ENCODE measurements around the gene FHIT. TPM values are rescaled to one million over a fixed set of nuclear protein-coding genes. Genes with fewer than 3 reads are reported as not detected.

The FHIT gene
- total RNA-seq, 4 donors from 2014 or later, result 7.5 to 20.1 (median 13.5) TPM

- Histone ChIP-seq H3K27ac (peak overlapping the region in 1 of 4 donors; percentile 5), H3K27me3 (no peaks in the 10 kb centered on the region), H3K9me3 (no peaks in the 10 kb centered on the region), H3K4me3 (no peak overlapping the region), H3K36me3 (no peaks in the 10 kb centered on the region), H3K4me1 (peaks cover 6 to 15% (median 8%) of the 10 kb centered on the region in 4 donors)
- no peak for DNase-seq
- TF ChIP-seq EP300 (IDR thresholded peaks at IDR 0.05; ENCODE audit: low read depth) (no peak), POLR2A (IDR thresholded peaks at IDR 0.05) (no peak)
- WGBS, 2 donors (ENCODE audit: low coverage in 1 of 2), result 70 to 86% methylated on average over 3 to 4 of the region's 4 CpGs
- intact Hi-C loops (cut with DNase I; ENCODE audit: low total_unique reads), result no loop called here
- in situ Hi-C loops (cut with MboI; ENCODE audit: low pct_ligation_motif_present in 1 of 4, low pct_unique_long_range_greater_than_20kb in 1 of 4, low sequenced_read_pairs in 3 of 4), result no loop called here
Measured at GRCh38 chr3:59817511-59817910, 1433.7 kb downstream of the FHIT start.

GRCh38 chr3:59816312-59816711 lies 1434.9 kb downstream of the FHIT start:
- in situ Hi-C loops (cut with MboI; ENCODE audit: low pct_ligation_motif_present in 1 of 4, low pct_unique_long_range_greater_than_20kb in 1 of 4, low sequenced_read_pairs in 3 of 4), result no loop called here
- intact Hi-C loops (cut with DNase I; ENCODE audit: low total_unique reads), result no loop called here
- Histone ChIP-seq H3K27me3 (no peaks in the 10 kb centered on the region), H3K36me3 (no peaks in the 10 kb centered on the region), H3K4me3 (no peak overlapping the region), H3K9me3 (no peaks in the 10 kb centered on the region), H3K4me1 (peaks cover 6 to 15% (median 8%) of the 10 kb centered on the region in 4 donors), H3K27ac (no peak overlapping the region)
- 94 to 100% methylated on average over 1 of the region's 1 CpG for WGBS, 2 donors (ENCODE audit: low coverage in 1 of 2)
- no peak for DNase-seq
- no peak for TF ChIP-seq POLR2AphosphoS5 (IDR thresholded peaks at IDR 0.05)
- TF ChIP-seq CTCF (IDR thresholded peaks at IDR 0.05), result no peak
- TF ChIP-seq EP300 (IDR thresholded peaks at IDR 0.05; ENCODE audit: low read depth), result no peak
- TF ChIP-seq POLR2A (IDR thresholded peaks at IDR 0.05), result no peak

- WGBS, 2 donors (ENCODE audit: low coverage in 1 of 2), result 79 to 97% methylated on average over 7 of the region's 7 CpGs
- Histone ChIP-seq H3K4me1 (peaks cover under 1 to 10% (median 4%) of the 10 kb centered on the region in 4 donors), H3K4me3 (no peak overlapping the region), H3K27me3 (no peaks in the 10 kb centered on the region), H3K27ac (no peak overlapping the region), H3K36me3 (no peaks in the 10 kb centered on the region), H3K9me3 (no peaks in the 10 kb centered on the region)
- no peak for TF ChIP-seq POLR2A (IDR thresholded peaks at IDR 0.05)
- TF ChIP-seq CTCF (IDR thresholded peaks at IDR 0.05), result no peak
- TF ChIP-seq POLR2AphosphoS5 (IDR thresholded peaks at IDR 0.05), result no peak
- no peak for TF ChIP-seq EP300 (IDR thresholded peaks at IDR 0.05; ENCODE audit: low read depth)
- intact Hi-C loops (cut with DNase I; ENCODE audit: low total_unique reads) (no loop called here), in situ Hi-C loops (cut with MboI; ENCODE audit: low pct_ligation_motif_present in 1 of 4, low pct_unique_long_range_greater_than_20kb in 1 of 4, low sequenced_read_pairs in 3 of 4) (no loop called here)
- no peak for DNase-seq
Measured at GRCh38 chr3:59813148-59813538, 1438.1 kb downstream of the FHIT start.

GRCh38 chr3:59812237-59813147 lies 1438.8 kb downstream of the FHIT start:
- no peak for DNase-seq
- Histone ChIP-seq H3K36me3 (no peaks in the 10 kb centered on the region), H3K4me1 (peaks cover 0 to 4% (median 1%) of the 10 kb centered on the region in 4 donors), H3K27ac (no peak overlapping the region), H3K9me3 (no peaks in the 10 kb centered on the region), H3K27me3 (no peaks in the 10 kb centered on the region), H3K4me3 (no peak overlapping the region)
- in situ Hi-C loops (cut with MboI; ENCODE audit: low pct_ligation_motif_present in 1 of 4, low pct_unique_long_range_greater_than_20kb in 1 of 4, low sequenced_read_pairs in 3 of 4), result no loop called here
- intact Hi-C loops (cut with DNase I; ENCODE audit: low total_unique reads), result no loop called here
- WGBS, 2 donors (ENCODE audit: low coverage in 1 of 2), result 83 to 85% methylated on average over 8 to 11 of the region's 11 CpGs
- TF ChIP-seq EP300 (IDR thresholded peaks at IDR 0.05; ENCODE audit: low read depth) (no peak), POLR2A (IDR thresholded peaks at IDR 0.05) (no peak), POLR2AphosphoS5 (IDR thresholded peaks at IDR 0.05) (no peak), CTCF (IDR thresholded peaks at IDR 0.05) (no peak)

Data from transverse colon (tissue), 4 donors.